H1 (cell line): ENCODE measurements around the gene ARMH2. TPM values are rescaled to one million over a fixed set of nuclear protein-coding genes. Genes with fewer than 3 reads are reported as not detected.

Source experiments
- BCL11A ChIP-seq, 2 experiments: IDR thresholded peaks; one replicate each; pipeline ENCODE4 v1.6.1; 2011; ENCODE audit warnings: low read depth in 2 of 2, low read length in 2 of 2, mild to moderate bottlenecking in 2 of 2
- EZH2 ChIP-seq: fragments of 200-600 bp; sonication (generic); IDR thresholded peaks from 2 replicates; pipeline ENCODE4 v1.7.1; 2012; ENCODE audit warnings: low read depth, mild to moderate bottlenecking, moderate library complexity, low read length, inconsistent platforms; ENCODE audit not compliant: severe bottlenecking
- HDAC2 ChIP-seq, 2 experiments: fragments of 300-600 bp in 1 of 2; sonication (generic) in 1 of 2; IDR thresholded peaks; 2 replicates each; pipeline ENCODE4 v1.6.1; 2011 to 2012; ENCODE audit warnings: low read depth in 2 of 2, low read length in 2 of 2, mild to moderate bottlenecking in 2 of 2, moderate library complexity in 2 of 2, borderline replicate concordance in 1 of 2, inconsistent platforms in 1 of 2
- JUN ChIP-seq: IDR thresholded peaks from 2 replicates; pipeline ENCODE4 v1.6.1; 2011; ENCODE audit warnings: low read depth, mild to moderate bottlenecking, improper control_type of control experiment, low read length
- RNF2 ChIP-seq: fragments of 200-900, 300-1000 bp; sonication (generic); IDR thresholded peaks from 2 replicates; pipeline ENCODE4 v1.7.1; 2016; ENCODE audit warnings: borderline replicate concordance, low read depth, mild to moderate bottlenecking, antibody characterized with exemption, low read length; ENCODE audit not compliant: poor library complexity, severe bottlenecking; ENCODE audit errors: missing control alignments
- SIX5 ChIP-seq: IDR thresholded peaks from 2 replicates; pipeline ENCODE4 v1.6.1; 2011; ENCODE audit warnings: mild to moderate bottlenecking, low read depth, low read length
- SUZ12 ChIP-seq: fragments of 200-600 bp; sonication (generic); IDR thresholded peaks from 2 replicates; pipeline ENCODE4 v1.6.1; 2012; ENCODE audit warnings: mild to moderate bottlenecking, inconsistent platforms, low read length, moderate library complexity, mixed read lengths
- polyA plus RNA-seq, 7 experiments: library from polyadenylated mRNA; depleted of rRNA in 3 of 7; stranded (reverse) in 5 of 7; unstranded in 2 of 7; fragments of >200 nt in 5 of 7; fragments of 200-250 nt in 2 of 7; gene quantifications; 1 replicate in 5 of 7; 2 replicates in 1 of 7; 4 replicates in 1 of 7; pipeline versions ENCODE4 v1.2.1 to v1.2.3, GENCODE V29; 2011 to 2013; ENCODE audit warnings: missing spikeins in 2 of 7, mixed read lengths in 2 of 7
- total RNA-seq: library from RNA; stranded (reverse); fragmentation: NEBNext Ultra II Directional; extraction: Animal tissue kit (Norgen Biotek cat#: 25700); gene quantifications from 2 replicates; pipeline ENCODE4 v1.2.1, GENCODE V29; 2021
- TF ChIP-seq, protein P1 (sequence below): fragments of 300-600 bp; sonication (generic); IDR thresholded peaks from 2 replicates; pipeline ENCODE4 v1.7.1; 2012; ENCODE audit warnings: low read length, moderate library complexity, mild to moderate bottlenecking, inconsistent platforms; ENCODE audit not compliant: insufficient replicate concordance

Gene ARMH2
- total and polyA plus RNA-seq, 2 of the 8 experiments (the other 6 are each of a cell fraction or from before 2014, with no cell fraction given), result not detected

- no peak for TF ChIP-seq EZH2
- no peak for TF ChIP-seq SUZ12
- TF ChIP-seq HDAC2 (IDR thresholded peaks at IDR 0.05; ENCODE audit: borderline replicate concordance in 1 of 2, low read depth in 2 of 2, low read length in 2 of 2), result no peak
- no peak for TF ChIP-seq RNF2
- TF ChIP-seq SIX5, result no peak
- TF ChIP-seq JUN, result no peak
- no peak for TF ChIP-seq BCL11A (IDR thresholded peaks at IDR 0.05; ENCODE audit: low read depth in 2 of 2, low read length in 2 of 2)
- TF ChIP-seq, protein P1, sequence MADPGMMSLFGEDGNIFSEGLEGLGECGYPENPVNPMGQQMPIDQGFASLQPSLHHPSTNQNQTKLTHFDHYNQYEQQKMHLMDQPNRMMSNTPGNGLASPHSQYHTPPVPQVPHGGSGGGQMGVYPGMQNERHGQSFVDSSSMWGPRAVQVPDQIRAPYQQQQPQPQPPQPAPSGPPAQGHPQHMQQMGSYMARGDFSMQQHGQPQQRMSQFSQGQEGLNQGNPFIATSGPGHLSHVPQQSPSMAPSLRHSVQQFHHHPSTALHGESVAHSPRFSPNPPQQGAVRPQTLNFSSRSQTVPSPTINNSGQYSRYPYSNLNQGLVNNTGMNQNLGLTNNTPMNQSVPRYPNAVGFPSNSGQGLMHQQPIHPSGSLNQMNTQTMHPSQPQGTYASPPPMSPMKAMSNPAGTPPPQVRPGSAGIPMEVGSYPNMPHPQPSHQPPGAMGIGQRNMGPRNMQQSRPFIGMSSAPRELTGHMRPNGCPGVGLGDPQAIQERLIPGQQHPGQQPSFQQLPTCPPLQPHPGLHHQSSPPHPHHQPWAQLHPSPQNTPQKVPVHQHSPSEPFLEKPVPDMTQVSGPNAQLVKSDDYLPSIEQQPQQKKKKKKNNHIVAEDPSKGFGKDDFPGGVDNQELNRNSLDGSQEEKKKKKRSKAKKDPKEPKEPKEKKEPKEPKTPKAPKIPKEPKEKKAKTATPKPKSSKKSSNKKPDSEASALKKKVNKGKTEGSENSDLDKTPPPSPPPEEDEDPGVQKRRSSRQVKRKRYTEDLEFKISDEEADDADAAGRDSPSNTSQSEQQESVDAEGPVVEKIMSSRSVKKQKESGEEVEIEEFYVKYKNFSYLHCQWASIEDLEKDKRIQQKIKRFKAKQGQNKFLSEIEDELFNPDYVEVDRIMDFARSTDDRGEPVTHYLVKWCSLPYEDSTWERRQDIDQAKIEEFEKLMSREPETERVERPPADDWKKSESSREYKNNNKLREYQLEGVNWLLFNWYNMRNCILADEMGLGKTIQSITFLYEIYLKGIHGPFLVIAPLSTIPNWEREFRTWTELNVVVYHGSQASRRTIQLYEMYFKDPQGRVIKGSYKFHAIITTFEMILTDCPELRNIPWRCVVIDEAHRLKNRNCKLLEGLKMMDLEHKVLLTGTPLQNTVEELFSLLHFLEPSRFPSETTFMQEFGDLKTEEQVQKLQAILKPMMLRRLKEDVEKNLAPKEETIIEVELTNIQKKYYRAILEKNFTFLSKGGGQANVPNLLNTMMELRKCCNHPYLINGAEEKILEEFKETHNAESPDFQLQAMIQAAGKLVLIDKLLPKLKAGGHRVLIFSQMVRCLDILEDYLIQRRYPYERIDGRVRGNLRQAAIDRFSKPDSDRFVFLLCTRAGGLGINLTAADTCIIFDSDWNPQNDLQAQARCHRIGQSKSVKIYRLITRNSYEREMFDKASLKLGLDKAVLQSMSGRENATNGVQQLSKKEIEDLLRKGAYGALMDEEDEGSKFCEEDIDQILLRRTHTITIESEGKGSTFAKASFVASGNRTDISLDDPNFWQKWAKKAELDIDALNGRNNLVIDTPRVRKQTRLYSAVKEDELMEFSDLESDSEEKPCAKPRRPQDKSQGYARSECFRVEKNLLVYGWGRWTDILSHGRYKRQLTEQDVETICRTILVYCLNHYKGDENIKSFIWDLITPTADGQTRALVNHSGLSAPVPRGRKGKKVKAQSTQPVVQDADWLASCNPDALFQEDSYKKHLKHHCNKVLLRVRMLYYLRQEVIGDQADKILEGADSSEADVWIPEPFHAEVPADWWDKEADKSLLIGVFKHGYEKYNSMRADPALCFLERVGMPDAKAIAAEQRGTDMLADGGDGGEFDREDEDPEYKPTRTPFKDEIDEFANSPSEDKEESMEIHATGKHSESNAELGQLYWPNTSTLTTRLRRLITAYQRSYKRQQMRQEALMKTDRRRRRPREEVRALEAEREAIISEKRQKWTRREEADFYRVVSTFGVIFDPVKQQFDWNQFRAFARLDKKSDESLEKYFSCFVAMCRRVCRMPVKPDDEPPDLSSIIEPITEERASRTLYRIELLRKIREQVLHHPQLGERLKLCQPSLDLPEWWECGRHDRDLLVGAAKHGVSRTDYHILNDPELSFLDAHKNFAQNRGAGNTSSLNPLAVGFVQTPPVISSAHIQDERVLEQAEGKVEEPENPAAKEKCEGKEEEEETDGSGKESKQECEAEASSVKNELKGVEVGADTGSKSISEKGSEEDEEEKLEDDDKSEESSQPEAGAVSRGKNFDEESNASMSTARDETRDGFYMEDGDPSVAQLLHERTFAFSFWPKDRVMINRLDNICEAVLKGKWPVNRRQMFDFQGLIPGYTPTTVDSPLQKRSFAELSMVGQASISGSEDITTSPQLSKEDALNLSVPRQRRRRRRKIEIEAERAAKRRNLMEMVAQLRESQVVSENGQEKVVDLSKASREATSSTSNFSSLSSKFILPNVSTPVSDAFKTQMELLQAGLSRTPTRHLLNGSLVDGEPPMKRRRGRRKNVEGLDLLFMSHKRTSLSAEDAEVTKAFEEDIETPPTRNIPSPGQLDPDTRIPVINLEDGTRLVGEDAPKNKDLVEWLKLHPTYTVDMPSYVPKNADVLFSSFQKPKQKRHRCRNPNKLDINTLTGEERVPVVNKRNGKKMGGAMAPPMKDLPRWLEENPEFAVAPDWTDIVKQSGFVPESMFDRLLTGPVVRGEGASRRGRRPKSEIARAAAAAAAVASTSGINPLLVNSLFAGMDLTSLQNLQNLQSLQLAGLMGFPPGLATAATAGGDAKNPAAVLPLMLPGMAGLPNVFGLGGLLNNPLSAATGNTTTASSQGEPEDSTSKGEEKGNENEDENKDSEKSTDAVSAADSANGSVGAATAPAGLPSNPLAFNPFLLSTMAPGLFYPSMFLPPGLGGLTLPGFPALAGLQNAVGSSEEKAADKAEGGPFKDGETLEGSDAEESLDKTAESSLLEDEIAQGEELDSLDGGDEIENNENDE, result no peak
These were observed 19.6 kb upstream of the ARMH2 start (continued) for GRCh38 chr6:24818346-24818745.
